22Rv1 (cell line): ENCODE results near the gene RASAL1.

Experiments
- CTCF ChIP-seq: fragments of 450-650 bp; IDR thresholded peaks from 2 replicates; pipeline ENCODE4 v1.5.1; 2017; ENCODE audit warnings: mild to moderate bottlenecking
- ZFX ChIP-seq: fragments of 450-650 bp; IDR thresholded peaks from 2 replicates; pipeline ENCODE4 v1.6.1; 2017; ENCODE audit warnings: antibody characterized with exemption, borderline replicate concordance

- TF ChIP-seq CTCF (no peak), ZFX (no peak)
These were observed 44.8 kb upstream of the RASAL1 start for GRCh38 chr12:113180333-113180732.
